Stimulated activated CD8-positive, alpha-beta memory T cell treated with anti-CD3 and anti-CD28 coated beads, Interleukin-4, amount 100 ng/mL, for 1 hour (primary cell): ENCODE data around the gene SPATA31E1.
"Not testable (repeated sequence)": the region's sequence is repeated elsewhere in the genome, so short reads cannot be mapped to it uniquely, and the experiment has no call there.

Experiments used
- DNase-seq, 2 donors: peaks; one replicate each; pipeline ENCODE4 v3.0.0-alpha.2; 2020; ENCODE audit warnings: low read depth in 2 of 2, low spot score in 1 of 2

The SPATA31E1 gene

DNA sequence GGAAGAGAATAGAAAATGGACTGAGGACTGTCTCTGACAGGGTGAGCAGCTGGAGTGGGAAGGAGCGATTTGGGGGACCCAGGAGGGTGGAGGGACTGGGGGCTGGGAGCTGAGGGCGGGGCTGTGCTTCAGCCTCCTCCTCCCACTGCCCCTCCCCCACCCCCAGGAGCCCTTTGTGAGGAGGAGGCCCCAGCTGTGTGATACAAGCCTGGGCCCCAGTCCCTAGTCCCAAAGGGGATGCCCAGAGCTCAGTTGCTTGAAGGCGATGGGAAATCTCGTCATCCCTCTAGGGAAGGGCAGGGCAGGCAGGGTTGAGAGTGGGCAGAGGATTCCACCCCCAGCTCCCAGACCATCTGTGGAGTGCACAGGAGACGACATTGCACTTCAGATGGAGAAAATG is at the start of gene SPATA31E1:
TSS of gene SPATA31E1 (plus strand) at position 251 of the 400 bp plus-strand sequence. CDS start at position 266, 15 bp downstream.
- DNase-seq = no peak

- DNase-seq = no peak
Measured at GRCh38 chr9:87834357-87834756, 48.3 kb upstream of the SPATA31E1 start.

DNA sequence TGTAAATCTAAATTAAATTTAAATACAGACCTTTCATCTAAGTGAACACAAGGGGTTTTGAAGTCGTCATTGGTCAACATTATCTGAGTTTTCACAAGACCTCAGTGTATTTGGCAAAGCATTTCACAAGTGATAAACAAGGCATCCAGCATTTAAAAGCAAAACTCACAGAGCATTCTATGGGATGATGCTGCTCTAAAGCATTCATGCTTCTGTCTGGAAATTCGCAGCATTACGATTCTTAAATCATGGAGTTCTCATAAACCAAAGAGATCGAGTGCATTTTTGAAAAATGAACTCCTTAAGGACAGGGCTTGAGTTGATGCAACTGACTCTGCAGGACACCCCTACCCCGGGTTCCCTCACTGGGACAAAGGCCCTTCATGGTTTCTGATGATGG is 46.1 kb upstream of the SPATA31E1 start:
- no peak for DNase-seq

- no peak for DNase-seq
Measured at GRCh38 chr9:87836951-87837705, 45.5 kb upstream of the SPATA31E1 start.

GRCh38 chr9:87840134-87840533 is 42.5 kb upstream of the SPATA31E1 start:
- DNase-seq = no peak

DNA sequence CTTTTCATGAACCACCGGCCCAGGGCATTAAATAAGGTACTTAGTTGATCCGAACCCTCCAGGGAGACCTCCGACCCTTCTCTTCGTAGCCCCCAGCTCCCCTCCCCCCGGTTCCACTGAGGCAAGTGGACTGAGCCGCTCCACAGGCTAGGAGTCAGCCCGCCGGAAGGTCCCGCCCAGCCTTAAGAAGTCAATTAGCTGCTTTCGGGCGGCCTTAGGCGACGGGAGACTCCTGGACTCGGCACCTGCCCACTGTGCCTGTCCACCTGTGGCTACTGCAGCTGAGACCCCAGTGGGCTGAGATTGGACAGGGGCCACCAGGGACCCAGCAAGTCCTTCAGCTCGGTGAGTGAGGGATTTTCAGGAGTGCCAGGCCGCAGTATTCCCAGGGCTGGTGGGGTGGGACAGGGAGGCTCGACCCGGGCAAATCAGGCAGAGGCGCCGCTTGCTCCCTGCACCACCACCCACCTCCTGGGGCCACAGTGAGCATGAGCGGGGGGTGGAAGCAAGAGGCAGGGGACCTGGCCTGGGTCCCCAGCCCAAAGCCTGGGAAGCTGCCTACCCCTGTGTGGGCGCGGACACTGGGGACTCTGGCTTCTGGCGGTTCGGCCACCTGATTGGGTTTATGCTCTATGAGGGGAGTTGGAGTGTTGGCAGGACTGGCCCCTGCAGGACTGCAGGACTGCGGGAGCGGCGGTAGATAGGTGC is 39.6 kb upstream of the SPATA31E1 start:
- DNase-seq = no peak

GRCh38 chr9:87844506-87844905 is 38.2 kb upstream of the SPATA31E1 start:
- DNase-seq = no peak

DNA sequence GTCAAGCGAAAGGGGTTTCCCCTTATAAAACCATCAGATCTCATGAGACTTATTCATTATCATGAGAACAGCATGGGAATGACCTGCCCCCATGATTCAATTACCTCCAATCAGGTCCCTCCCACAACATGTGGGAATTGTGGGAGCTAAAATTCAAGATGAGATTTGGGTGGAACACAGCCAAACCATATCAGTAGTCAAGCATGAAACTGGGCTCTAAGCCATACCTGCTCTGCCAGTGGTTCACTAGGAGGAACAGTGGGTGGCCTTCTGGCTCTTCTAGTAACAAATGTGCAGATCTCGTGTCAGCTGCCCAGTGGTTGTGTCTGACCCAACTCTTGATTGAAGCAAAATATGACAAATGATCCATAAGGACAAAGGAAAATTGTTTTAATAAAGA is 34.9 kb upstream of the SPATA31E1 start:
- DNase-seq = not testable (repeated sequence)

- DNase-seq = no peak
Measured at GRCh38 chr9:87849144-87849758, 33.4 kb upstream of the SPATA31E1 start.

DNA sequence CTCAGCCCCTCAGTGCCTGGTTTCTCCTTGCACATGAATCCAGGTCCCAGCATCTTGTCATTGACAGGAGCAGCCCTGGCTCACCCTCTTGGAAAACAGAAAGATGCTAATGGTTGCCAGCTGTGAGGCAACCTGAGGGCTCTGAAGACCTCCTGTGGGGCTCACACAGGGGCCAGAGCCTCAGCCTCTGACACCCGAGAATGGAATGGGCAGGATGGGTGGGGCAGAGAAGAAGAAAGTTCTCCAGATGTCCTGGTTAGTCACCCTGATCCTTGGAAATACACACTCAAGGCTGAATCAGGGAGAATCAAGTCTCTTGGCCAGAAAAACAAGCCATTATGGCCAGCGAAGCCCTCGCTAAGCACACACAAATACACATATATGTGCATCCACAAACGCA is 32.3 kb upstream of the SPATA31E1 start:
- DNase-seq = no peak

DNA sequence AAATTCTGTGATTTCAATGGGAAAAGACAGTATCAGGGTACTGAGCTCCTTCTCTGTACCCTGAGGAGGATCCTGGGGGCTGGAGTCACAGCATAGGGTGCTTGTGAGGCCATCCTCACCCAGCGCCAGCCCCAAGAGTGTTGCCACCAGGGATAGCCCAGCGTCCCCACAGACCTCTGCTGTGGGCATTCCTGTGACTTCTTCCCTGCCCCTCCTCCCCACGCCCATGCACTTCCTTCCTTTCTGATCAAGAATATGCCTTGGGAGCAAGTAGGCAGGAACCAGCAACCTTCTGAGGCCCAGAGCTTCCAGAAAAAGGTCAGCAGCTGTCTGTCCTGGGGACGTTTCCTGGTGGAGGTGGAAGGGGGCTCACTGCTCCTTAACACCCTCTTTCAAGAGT is 31.5 kb upstream of the SPATA31E1 start:
- DNase-seq = not testable (repeated sequence)

GRCh38 chr9:87853302-87853701 is 29.4 kb upstream of the SPATA31E1 start:
- no peak for DNase-seq

DNA sequence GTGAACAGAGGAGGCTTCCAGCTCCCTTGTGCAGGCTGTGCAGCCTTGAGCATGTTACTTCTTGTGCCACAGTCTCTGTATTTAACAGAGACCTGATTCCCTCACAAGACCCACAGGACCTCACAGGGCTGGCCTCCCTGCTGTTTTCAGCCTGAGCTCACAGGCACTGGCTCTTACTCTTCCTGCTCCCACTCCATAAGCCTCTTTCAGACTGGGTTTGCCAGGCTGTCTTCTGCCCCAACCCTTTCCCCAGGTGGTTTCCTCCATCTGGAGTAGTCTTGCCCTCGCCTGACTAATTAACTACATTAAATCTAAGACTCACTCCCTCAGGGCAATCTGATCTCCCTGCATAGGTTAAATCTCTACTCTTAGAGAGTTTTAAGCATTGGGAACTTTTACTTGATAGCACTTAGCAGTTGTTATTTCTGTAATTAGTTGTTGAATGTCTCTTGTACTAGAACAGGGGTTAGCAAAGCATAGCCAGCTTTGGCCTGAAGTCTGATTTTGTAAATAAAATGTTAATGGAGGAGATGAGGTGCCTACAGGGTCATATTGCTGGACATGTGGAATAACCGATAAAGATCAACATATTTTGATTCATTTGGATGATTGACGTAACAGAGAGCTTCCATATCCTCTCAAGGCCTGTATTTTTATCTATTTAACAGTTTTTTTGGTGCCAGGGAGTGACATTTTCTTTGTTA is 28.6 kb upstream of the SPATA31E1 start:
- DNase-seq = no peak

- DNase-seq = no peak
Measured at GRCh38 chr9:87854580-87854955, 28.1 kb upstream of the SPATA31E1 start.

- no peak for DNase-seq
Measured at GRCh38 chr9:87855061-87855460, 27.6 kb upstream of the SPATA31E1 start.

- DNase-seq = no peak
Measured at GRCh38 chr9:87857141-87857947, 25.3 kb upstream of the SPATA31E1 start.

DNA sequence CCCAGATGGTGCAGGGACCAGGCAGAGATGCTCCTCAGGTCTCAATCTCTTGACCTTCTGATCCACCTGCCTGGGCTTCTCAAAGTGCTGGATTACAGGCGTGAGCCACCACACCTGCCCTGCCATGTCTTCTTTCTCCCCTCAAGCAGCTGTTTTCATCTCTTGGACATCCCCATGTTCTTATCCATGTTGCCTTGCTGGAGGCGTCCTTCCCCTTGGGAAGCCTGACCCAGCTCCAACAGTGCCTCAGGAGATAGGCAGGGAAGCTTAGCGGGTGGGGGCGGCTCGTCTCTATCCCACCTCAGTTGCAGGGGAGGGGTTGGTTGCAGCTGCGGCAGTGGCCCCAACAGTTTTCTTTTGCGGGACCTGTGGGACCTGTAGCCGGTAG is 24.7 kb upstream of the SPATA31E1 start:
- no peak for DNase-seq

- DNase-seq = no peak
Measured at GRCh38 chr9:87859137-87859536, 23.5 kb upstream of the SPATA31E1 start.

GRCh38 chr9:87859786-87860185 is 22.9 kb upstream of the SPATA31E1 start:
- no peak for DNase-seq

DNA sequence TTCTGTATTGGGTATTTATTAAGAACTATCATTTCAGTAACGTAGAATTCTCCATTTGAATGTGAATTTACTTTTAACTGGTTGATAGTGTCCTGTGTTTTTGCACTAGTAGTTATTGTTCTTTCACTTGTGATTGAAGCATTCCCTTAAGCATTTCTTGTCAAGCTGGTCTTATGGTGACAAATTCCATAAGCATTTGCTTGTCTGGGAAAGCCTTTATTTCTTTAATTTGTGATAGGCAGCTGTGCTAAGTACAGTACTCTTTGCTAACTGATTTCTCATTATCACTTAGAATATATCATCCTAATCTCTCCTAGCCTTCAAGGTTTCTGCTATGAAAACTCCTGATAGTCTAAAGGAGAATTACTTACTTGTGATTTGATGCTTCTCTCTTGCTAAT is 21.3 kb upstream of the SPATA31E1 start:
- DNase-seq = no peak
